Measurements from ENCODE around the gene C2CD5.
"Not testable (repeated sequence)": the region's sequence is repeated elsewhere in the genome, so short reads cannot be mapped to it uniquely, and the experiment has no call there.

C2CD5 gene

GRCh38 chr12:22477166-22477893 lies 67.0 kb downstream of the C2CD5 start:
- no peak for DNase-seq

GRCh38 chr12:22476133-22476532 lies 68.2 kb downstream of the C2CD5 start:
- no peak for DNase-seq

GRCh38 chr12:22474970-22475720 lies 69.2 kb downstream of the C2CD5 start:
- no peak for DNase-seq

GRCh38 chr12:22473212-22473611 lies 71.1 kb downstream of the C2CD5 start:
- DNase-seq: no peak

GRCh38 chr12:22467190-22467589 lies 77.2 kb downstream of the C2CD5 start:
- no peak for DNase-seq

GRCh38 chr12:22463306-22463705 lies 81.0 kb downstream of the C2CD5 start:
- no peak for DNase-seq

GRCh38 chr12:22461786-22462185 lies 82.6 kb downstream of the C2CD5 start:
- DNase-seq: no peak

- DNase-seq: peak in 2 of 56 donors; percentile 1 to 45
These were observed 84.4 kb downstream of the C2CD5 start for GRCh38 chr12:22459838-22460490.

GRCh38 chr12:22458298-22458937 lies 85.9 kb downstream of the C2CD5 start:
- DNase-seq: no peak

- no peak for DNase-seq
These were observed 87.3 kb downstream of the C2CD5 start for GRCh38 chr12:22457085-22457484.

GRCh38 chr12:22453511-22453910 lies 90.8 kb downstream of the C2CD5 start:
- no peak for DNase-seq

GRCh38 chr12:22447223-22447622 lies 97.1 kb downstream of the C2CD5 start:
- no peak for DNase-seq

GRCh38 chr12:22444317-22444665 lies 100.1 kb downstream of the C2CD5 start:
- DNase-seq: not testable (repeated sequence)

GRCh38 chr12:22443379-22444316 lies 100.7 kb downstream of the C2CD5 start:
- DNase-seq: peak in 40 of 56 donors; percentile 2 to 66 (median 28)

GRCh38 chr12:22437031-22437806 lies 107.1 kb downstream of the C2CD5 start:
- DNase-seq: no peak

- no peak for DNase-seq
These were observed 108.8 kb downstream of the C2CD5 start for GRCh38 chr12:22435583-22435982.

- no peak for DNase-seq
These were observed 112.6 kb downstream of the C2CD5 start for GRCh38 chr12:22431693-22432251.

- DNase-seq: no peak
These were observed 127.5 kb downstream of the C2CD5 start for GRCh38 chr12:22416801-22417200.
